Progenitor cell of endocrine pancreas (in vitro differentiated cells): ENCODE measurements around the gene TMEM150A. TPM values are rescaled to one million over a fixed set of nuclear protein-coding genes. Genes with fewer than 3 reads are reported as not detected.
A peak's percentile ranks its signal among the peaks of the same experiment; 100 is the strongest.

Experiments used
- DNase-seq: peaks from one replicate; pipeline ENCODE4 v3.0.0; 2021; ENCODE audit warnings: low spot score; ENCODE audit not compliant: unreplicated experiment
- H3K27ac Mint-ChIP-seq: 2 replicates; pipeline ENCODE4 v1.8.0; 2021; ENCODE audit warnings: mild to moderate bottlenecking, moderate library complexity, mixed read lengths
- H3K27me3 Mint-ChIP-seq: 2 replicates; pipeline ENCODE4 v1.8.0; 2021; ENCODE audit warnings: mixed read lengths
- H3K36me3 Mint-ChIP-seq: 2 replicates; pipeline ENCODE4 v1.8.0; 2022; ENCODE audit warnings: mixed read lengths; ENCODE audit not compliant: insufficient read depth
- H3K4me1 Mint-ChIP-seq: 2 replicates; pipeline ENCODE4 v1.8.0; 2021; ENCODE audit warnings: low read depth, mixed read lengths
- H3K4me3 Mint-ChIP-seq: 2 replicates; pipeline ENCODE4 v1.8.0; 2021; ENCODE audit warnings: low read depth, mild to moderate bottlenecking, moderate library complexity, mixed read lengths
- H3K9me3 Mint-ChIP-seq: 2 replicates; pipeline ENCODE4 v1.8.0; 2021; ENCODE audit warnings: low read depth, mixed read lengths
- CTCF ChIP-seq: fragments of 200-600 bp; sonication (generic); IDR thresholded peaks from one replicate; pipeline ENCODE4 v1.5.0; 2021; ENCODE audit warnings: antibody characterized with exemption, mild to moderate bottlenecking; ENCODE audit not compliant: unreplicated experiment
- long read RNA-seq: library from polyadenylated mRNA; unstranded; transcript quantifications from one replicate; pipeline ENCODE4 v2.0.0, GENCODE V29; 2020
- total RNA-seq: library from RNA; stranded (reverse); gene quantifications from 2 replicates; pipeline ENCODE4 v1.2.1, GENCODE V29; 2021

TMEM150A gene
- total RNA-seq: 24.9 and 26.0 TPM in 2 replicates
- long read RNA-seq, partial matches to known transcripts: 1 of 6 reads
- long read RNA-seq, other reads (novel, unspliced or antisense): 3 of 6 reads

- Mint-ChIP-seq H3K9me3 (no peaks in the 10 kb centered on the region), H3K4me3 (peak within 1 kb of the TSS; percentile 85), H3K36me3 (no peaks in the 10 kb centered on the region), H3K27me3 (no peaks in the 10 kb centered on the region), H3K4me1 (peaks cover 15% of the 10 kb centered on the region), H3K27ac (peak within 1 kb of the TSS; percentile 93)
- DNase-seq: peak; percentile 81
- TF ChIP-seq CTCF: peak; percentile 49
Observed at GRCh38 chr2:85602476-85603234, at the start of gene TMEM150A. TMEM150A (minus strand) TSS chr2:85602698; CDS start chr2:85601948, 750 bp downstream.

DNA sequence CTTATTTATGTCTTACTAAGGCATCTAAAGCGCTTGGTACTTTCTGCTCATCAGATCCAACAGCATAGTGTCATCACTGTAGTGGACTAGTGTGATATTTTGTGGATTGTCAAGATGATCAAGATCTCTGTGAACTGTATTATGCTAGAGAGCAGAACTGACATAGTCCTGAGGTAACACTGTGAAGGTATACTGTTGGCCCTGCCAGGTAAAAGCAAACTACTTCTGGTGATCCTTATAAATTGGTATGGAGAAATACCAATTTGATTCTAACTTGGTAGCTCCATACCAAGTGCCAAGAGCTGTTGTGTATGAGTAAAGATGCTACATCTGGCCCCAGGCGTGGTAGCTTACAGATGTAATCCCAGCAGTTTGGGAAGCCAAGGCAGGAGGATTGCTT is 49.6 kb upstream of the TMEM150A start:
- no peaks in the 10 kb centered on the region for H3K9me3 Mint-ChIP-seq
- H3K27ac Mint-ChIP-seq: no peak overlapping the region
- H3K4me3 Mint-ChIP-seq: no peak overlapping the region
- no peak for TF ChIP-seq CTCF
- H3K36me3 Mint-ChIP-seq: peaks cover 22% of the 10 kb centered on the region
- H3K27me3 Mint-ChIP-seq: no peaks in the 10 kb centered on the region
- H3K4me1 Mint-ChIP-seq: no peaks in the 10 kb centered on the region
- DNase-seq: no peak

DNA sequence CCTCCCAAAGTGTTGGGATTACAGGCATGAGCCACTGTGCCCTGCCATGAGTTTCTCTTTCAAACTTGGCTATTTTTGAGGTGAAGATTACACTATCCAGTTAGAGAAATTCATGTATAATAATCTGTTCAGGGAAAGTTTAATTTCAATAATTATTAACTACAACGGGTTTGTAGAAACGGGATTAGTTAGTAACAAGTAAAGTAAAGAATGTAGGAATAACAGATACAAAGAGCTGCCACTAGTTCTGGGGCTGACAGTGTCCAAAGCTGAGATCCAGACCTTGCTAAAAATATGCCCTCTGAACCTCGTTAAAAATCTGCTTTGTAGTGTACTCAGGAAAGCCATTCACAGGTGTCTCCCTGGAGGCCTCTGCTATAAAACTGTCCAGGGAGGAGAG is 48.6 kb upstream of the TMEM150A start:
- Mint-ChIP-seq H3K27me3 (no peaks in the 10 kb centered on the region), H3K27ac (no peak overlapping the region), H3K36me3 (peaks cover 22% of the 10 kb centered on the region), H3K9me3 (no peaks in the 10 kb centered on the region), H3K4me3 (no peak overlapping the region), H3K4me1 (no peaks in the 10 kb centered on the region)
- no peak for TF ChIP-seq CTCF
- no peak for DNase-seq

DNA sequence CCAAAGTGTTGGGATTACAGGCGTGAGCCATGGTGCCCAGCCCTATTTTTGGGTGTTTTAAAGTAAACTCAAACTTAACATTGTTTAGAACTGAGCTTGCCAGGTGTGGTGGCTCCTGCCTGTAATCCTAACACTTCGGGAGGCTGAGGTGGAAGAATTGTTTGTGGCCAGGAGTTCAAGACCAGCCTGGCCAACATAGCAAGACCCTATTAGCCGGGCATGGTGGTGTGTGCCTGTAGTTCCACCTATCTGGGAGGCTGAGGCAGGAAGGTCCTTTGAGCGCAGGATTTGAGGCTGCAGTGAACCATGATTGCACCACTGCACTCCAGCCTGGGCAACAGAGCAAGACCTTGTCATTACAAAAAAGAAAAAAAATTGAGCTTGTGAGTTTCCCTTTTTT is 48.0 kb upstream of the TMEM150A start:
- no peak overlapping the region for H3K4me3 Mint-ChIP-seq
- peaks cover 21% of the 10 kb centered on the region for H3K36me3 Mint-ChIP-seq
- H3K27ac Mint-ChIP-seq: no peak overlapping the region
- DNase-seq: no peak
- no peak for TF ChIP-seq CTCF
- no peaks in the 10 kb centered on the region for H3K27me3 Mint-ChIP-seq
- H3K4me1 Mint-ChIP-seq: no peaks in the 10 kb centered on the region
- no peaks in the 10 kb centered on the region for H3K9me3 Mint-ChIP-seq

DNA sequence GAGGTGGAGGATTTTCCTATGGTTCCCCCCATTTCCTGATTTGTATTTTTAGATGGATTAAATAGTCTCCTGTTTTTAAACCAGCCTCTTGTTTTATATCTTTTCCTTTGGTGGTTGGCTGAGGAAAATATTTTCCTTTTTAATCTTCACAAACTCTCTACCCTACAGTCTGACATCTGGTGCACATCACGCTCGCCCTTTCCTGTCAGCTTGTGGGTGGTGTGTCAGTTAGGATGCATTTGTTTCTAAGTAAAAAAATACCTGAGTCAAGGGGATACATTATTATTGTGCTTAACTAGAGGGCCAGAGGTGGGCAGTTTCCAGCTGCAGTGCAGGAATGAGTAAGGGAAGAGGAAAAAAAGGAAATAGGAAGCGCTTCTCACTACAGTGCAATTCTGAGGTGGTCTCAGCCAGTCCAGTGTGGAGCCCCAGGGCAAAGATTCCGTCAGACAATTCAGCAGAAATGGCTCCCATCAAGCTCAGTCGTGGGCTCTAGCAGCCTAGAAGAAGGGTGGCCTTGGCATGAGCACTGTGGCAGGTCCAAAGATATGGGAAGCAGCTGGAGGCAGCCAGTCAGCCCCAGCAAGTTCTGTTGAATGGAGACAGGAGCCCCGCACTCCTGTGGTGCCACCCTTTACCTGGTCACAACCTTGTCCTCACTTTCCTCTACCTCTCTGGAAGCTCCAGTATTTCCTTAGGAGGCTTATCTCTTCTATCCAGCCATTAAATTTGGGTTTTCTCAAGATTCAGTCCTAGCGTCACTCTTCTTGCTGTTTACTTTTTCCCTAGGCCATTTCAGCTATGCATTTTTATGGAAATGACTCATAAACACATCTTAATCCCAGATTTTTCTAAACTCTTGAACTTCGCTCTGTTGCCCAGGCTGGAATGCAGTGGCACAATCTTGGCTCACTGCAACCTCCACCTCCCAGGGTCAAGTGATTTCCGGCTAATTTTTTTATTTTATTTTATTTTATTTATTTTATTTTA is 47.0 kb upstream of the TMEM150A start:
- no peaks in the 10 kb centered on the region for H3K27me3 Mint-ChIP-seq
- TF ChIP-seq CTCF: no peak
- no peaks in the 10 kb centered on the region for H3K4me1 Mint-ChIP-seq
- no peak for DNase-seq
- H3K4me3 Mint-ChIP-seq: no peak overlapping the region
- no peak overlapping the region for H3K27ac Mint-ChIP-seq
- H3K9me3 Mint-ChIP-seq: no peaks in the 10 kb centered on the region
- H3K36me3 Mint-ChIP-seq: peaks cover 21% of the 10 kb centered on the region
